Right atrium auricular region (tissue), 2 donors: Measurements from ENCODE around the gene BTG4. TPM values are rescaled to one million over a fixed set of nuclear protein-coding genes. Genes with fewer than 3 reads are reported as not detected.

ENCODE experiments used
- DNase-seq: peaks from one replicate; pipeline ENCODE4 v3.0.0-alpha.2; 2019; ENCODE audit warnings: low spot score
- H3K27ac ChIP-seq, 2 donors: fragments of 200-600 bp; sonication (generic); 1 replicate in 1 of 2; 2 replicates in 1 of 2; pipeline ENCODE4 v1.5.1; 2016 to 2019
- H3K27me3 ChIP-seq, 2 donors: fragments of 200-600 bp; sonication (generic); one replicate each; pipeline versions ENCODE4 v1.5.1 to v1.6.0; 2017 to 2019
- H3K36me3 ChIP-seq: fragments of 200-600 bp; sonication (generic); one replicate; pipeline ENCODE4 v1.5.1; 2016
- H3K4me1 ChIP-seq, 2 donors: fragments of 200-600 bp; sonication (generic); one replicate each; pipeline versions ENCODE4 v1.5.1 to v1.6.0; 2017 to 2019
- H3K4me3 ChIP-seq, 2 donors: fragments of 200-600 bp; sonication (generic); 1 replicate in 1 of 2; 2 replicates in 1 of 2; pipeline ENCODE4 v1.5.1; 2017 to 2019; ENCODE audit warnings: mild to moderate bottlenecking in 1 of 2, moderate library complexity in 1 of 2
- H3K9me3 ChIP-seq, 2 donors: fragments of 200-600 bp; sonication (generic); one replicate each; pipeline ENCODE4 v1.5.1; 2019
- CTCF ChIP-seq, 2 donors: fragments of 200-600 bp; sonication (generic); IDR thresholded peaks; one replicate each; pipeline ENCODE4 v1.5.1; 2019; ENCODE audit warnings: antibody characterized with exemption in 2 of 2
- total RNA-seq, 2 donors: library from RNA; depleted of rRNA; stranded (reverse); fragments of >200 nt; gene quantifications; one replicate each; pipeline ENCODE4 v1.1.0, GENCODE V29; 2016

The BTG4 gene
- total RNA-seq, 2 donors from 2014 or later, result not detected

- no peaks in the 10 kb centered on the region for H3K27me3 ChIP-seq
- no peak overlapping the region for H3K4me3 ChIP-seq
- H3K36me3 ChIP-seq, result no peaks in the 10 kb centered on the region
- no peak overlapping the region for H3K27ac ChIP-seq
- no peaks in the 10 kb centered on the region for H3K4me1 ChIP-seq
- TF ChIP-seq CTCF (IDR thresholded peaks at IDR 0.05), result no peak
- H3K9me3 ChIP-seq, result no peaks in the 10 kb centered on the region
- no peak for DNase-seq
These were observed 55.1 kb downstream of the BTG4 start for GRCh38 chr11:111456859-111457730.

GRCh38 chr11:111456086-111456858, 55.9 kb downstream of the BTG4 start:
- no peak for DNase-seq
- Histone ChIP-seq H3K4me1 (no peaks in the 10 kb centered on the region), H3K4me3 (no peak overlapping the region), H3K27ac (no peak overlapping the region), H3K36me3 (no peaks in the 10 kb centered on the region), H3K27me3 (no peaks in the 10 kb centered on the region), H3K9me3 (no peaks in the 10 kb centered on the region)
- no peak for TF ChIP-seq CTCF (IDR thresholded peaks at IDR 0.05)

DNA sequence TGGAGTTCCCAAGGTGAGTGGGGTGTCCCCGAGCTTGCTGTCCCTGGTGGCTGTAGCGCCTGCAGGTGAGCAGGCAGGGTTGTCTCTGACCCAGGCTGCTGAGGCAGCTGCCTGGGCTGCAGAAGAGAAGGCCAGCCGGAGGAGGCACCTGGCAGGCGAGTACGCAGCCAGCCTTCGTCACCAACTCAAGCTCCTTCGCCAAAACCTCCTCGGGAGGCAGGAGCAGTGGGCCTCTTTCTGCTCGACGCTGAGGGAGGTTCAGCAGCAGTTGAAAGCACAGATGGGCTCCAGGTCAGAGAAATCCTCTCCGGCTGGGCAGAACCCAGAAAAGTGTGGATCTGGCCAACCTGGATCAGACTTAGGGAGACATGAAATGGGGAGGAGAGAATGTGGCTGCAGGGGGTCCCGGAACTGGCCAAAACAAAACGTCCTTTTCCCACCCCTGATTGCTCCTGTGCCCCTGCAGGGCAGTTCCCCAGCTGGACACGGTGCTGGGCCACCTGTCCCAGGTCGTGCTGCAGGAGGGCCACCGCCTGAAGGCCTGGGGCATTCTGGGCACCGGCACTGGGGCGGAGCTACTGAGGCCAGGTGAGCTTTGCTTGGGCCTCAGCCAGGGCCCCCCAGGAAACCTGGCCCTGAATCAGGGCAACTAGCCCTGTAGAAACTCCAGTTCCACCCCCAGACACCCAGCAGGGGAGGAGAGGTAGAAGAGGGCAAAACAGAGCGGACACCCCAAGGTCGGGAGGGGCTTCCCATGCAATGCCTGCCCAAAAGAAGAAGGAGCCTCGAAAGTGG, 56.7 kb downstream of the BTG4 start:
- H3K27me3 ChIP-seq, result no peaks in the 10 kb centered on the region
- H3K9me3 ChIP-seq, result no peaks in the 10 kb centered on the region
- no peak for DNase-seq
- no peak overlapping the region for H3K4me3 ChIP-seq
- no peak for TF ChIP-seq CTCF (IDR thresholded peaks at IDR 0.05)
- H3K4me1 ChIP-seq, result no peaks in the 10 kb centered on the region
- H3K36me3 ChIP-seq, result no peaks in the 10 kb centered on the region
- no peak overlapping the region for H3K27ac ChIP-seq

DNA sequence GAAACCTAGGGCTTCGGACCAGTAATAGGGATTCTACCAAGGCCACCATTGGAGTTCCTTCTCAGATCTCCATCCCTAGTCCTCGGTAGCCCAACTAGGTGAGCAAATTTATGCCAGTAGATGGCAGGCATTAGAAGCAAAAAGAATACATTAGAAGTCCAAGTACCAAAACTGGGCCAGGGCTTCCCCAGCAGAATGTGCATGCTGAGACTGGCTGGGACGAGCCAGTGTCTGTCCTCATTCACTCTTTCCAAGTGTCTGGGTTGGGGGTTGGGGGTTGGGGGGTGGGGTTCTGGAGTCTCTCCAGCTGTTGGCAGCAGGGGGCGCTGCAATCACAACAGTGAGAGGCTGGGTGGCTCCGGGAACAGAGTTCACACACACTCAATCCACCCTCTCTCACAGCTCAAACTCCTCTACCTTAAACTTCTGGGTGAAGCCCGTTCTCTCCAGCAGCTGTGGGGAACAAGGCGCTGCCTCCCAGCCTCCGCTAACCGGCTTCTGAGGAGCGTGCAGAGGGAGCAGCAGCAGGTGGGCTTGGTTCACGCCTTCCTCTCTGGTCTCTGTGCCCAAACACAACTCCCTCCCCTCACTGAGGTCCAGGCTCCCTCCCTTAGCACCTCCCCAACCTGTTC, 57.5 kb downstream of the BTG4 start:
- TF ChIP-seq CTCF (IDR thresholded peaks at IDR 0.05), result peak in 1 of 2 donors; percentile 45
- DNase-seq, result no peak
- no peaks in the 10 kb centered on the region for H3K27me3 ChIP-seq
- H3K4me1 ChIP-seq, result no peaks in the 10 kb centered on the region
- H3K4me3 ChIP-seq, result no peak overlapping the region
- H3K36me3 ChIP-seq, result no peaks in the 10 kb centered on the region
- H3K27ac ChIP-seq, result no peak overlapping the region
- no peaks in the 10 kb centered on the region for H3K9me3 ChIP-seq

GRCh38 chr11:111452817-111453552, 59.2 kb downstream of the BTG4 start:
- H3K4me3 ChIP-seq, result no peak overlapping the region
- no peak for TF ChIP-seq CTCF (IDR thresholded peaks at IDR 0.05)
- H3K27me3 ChIP-seq, result no peaks in the 10 kb centered on the region
- H3K9me3 ChIP-seq, result no peaks in the 10 kb centered on the region
- no peaks in the 10 kb centered on the region for H3K36me3 ChIP-seq
- H3K27ac ChIP-seq, result no peak overlapping the region
- no peaks in the 10 kb centered on the region for H3K4me1 ChIP-seq
- no peak for DNase-seq
